GM10248 (cell line): ENCODE measurements around the gene HS2ST1.
"Not testable (repeated sequence)": the region's sequence is repeated elsewhere in the genome, so short reads cannot be mapped to it uniquely, and the experiment has no call there.

Source experiments
- CTCF ChIA-PET: fragments of 300-600 bp; sonication (Branson Sonifier 250); formaldehyde crosslinking; extraction: SDS; loops from one replicate; lab custom pipeline; 2021; ENCODE audit warnings: antibody characterized with exemption; lab: Yijun Ruan, JAX
- POLR2A ChIA-PET: fragments of 350-650 bp; sonication (Branson Sonifier 250); formaldehyde crosslinking; extraction: SDS; loops from one replicate; lab custom pipeline; 2020; ENCODE audit warnings: antibody characterized with exemption; lab: Yijun Ruan, JAX
- DNase-seq: peaks from one replicate; pipeline ENCODE4 v3.0.0; 2012; ENCODE audit errors: extremely low spot score
- TF ChIP-seq, protein P1 (sequence below): IDR thresholded peaks from 2 replicates; pipeline ENCODE4 v1.5.1; 2012; ENCODE audit warnings: mild to moderate bottlenecking, low read depth; ENCODE audit errors: extremely low read depth, missing control alignments, control extremely low read depth

HS2ST1 gene

DNA sequence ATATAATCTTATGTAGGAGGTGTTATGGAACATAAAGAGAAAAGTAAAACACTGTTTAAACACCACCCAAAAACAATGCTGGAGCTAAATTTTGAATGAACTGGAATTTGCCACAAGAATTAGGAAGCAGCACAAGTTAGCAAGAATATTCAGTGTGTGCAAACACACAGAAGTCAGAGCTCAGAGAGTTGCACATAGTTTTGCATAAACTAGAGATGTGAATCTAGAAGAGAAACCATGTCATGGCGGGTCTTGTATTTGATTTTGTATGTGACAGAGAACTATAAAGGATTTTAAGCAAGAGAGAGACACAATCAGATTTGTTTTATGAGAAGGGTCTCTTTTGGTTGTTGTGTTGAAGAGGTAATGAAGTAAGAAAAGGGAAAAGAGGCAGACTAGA is 38.7 kb upstream of the HS2ST1 start:
- ChIA-PET POLR2A (no interaction called here), CTCF (no interaction called here)

DNA sequence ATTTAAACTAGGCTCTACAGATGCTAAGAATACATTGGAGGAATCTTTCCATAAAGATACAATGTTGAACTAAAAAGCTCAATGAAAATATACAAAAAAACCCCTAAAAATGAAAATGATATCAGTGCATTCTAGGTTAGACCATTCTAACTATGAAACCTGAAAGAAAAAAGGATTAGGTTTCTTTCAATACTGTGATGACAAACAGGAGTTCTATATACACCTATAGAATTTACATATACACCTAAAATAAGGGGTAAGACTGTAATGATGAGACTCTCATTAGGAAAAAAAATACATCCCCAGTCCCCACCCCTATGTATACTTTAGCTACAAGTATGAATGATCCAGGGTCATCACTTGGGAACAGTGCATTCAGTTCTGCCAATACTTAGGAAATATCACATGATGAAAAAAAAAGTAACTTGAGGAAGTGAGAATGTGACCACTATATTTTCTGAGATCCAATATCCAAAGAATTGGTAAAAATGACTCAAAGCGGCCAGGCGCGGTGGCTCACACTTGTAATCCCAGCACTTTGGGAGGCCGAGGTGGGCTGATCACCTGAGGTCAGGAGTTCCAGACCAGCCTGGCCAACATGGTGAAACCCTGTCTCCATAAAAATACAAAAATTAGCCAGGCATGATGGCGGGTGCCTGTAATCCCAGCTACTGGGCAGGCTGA is 26.8 kb upstream of the HS2ST1 start:
- TF ChIP-seq, protein P1, sequence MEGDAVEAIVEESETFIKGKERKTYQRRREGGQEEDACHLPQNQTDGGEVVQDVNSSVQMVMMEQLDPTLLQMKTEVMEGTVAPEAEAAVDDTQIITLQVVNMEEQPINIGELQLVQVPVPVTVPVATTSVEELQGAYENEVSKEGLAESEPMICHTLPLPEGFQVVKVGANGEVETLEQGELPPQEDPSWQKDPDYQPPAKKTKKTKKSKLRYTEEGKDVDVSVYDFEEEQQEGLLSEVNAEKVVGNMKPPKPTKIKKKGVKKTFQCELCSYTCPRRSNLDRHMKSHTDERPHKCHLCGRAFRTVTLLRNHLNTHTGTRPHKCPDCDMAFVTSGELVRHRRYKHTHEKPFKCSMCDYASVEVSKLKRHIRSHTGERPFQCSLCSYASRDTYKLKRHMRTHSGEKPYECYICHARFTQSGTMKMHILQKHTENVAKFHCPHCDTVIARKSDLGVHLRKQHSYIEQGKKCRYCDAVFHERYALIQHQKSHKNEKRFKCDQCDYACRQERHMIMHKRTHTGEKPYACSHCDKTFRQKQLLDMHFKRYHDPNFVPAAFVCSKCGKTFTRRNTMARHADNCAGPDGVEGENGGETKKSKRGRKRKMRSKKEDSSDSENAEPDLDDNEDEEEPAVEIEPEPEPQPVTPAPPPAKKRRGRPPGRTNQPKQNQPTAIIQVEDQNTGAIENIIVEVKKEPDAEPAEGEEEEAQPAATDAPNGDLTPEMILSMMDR, result no peak
- CTCF ChIA-PET, result interaction anchor here (1.8 kb wide), 1 partner anchor 10 kb away, joined by 7 read pairs; no protein-coding TSS in a partner anchor
- DNase-seq, result no peak
- POLR2A ChIA-PET, result no interaction called here

More for the DNA sequence above, 38.7 kb upstream of the HS2ST1 start:
- DNase-seq, result no peak
- TF ChIP-seq, protein P1, result no peak

DNA sequence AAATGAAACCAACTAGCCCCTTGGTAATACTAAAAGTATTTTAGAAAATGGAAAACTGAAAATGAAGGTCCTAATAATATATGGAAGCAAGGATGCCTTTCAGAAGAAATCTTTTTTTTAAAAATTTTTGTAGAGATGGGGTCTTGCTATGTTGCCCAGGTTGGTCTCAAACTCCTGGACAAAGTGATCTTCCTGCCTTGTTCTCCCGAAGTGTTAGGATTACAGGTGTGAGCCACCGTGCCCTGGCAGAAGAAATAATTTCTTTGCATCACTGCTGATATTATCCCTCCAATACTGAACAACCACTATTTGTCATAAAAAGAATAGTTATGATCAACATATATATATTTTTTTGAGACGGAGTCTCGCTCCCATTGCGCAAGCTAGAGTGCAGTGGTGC is 26.1 kb upstream of the HS2ST1 start:
- DNase-seq, result no peak
- POLR2A ChIA-PET, result no interaction called here
- CTCF ChIA-PET, result no interaction called here
- TF ChIP-seq, protein P1, result no peak

DNA sequence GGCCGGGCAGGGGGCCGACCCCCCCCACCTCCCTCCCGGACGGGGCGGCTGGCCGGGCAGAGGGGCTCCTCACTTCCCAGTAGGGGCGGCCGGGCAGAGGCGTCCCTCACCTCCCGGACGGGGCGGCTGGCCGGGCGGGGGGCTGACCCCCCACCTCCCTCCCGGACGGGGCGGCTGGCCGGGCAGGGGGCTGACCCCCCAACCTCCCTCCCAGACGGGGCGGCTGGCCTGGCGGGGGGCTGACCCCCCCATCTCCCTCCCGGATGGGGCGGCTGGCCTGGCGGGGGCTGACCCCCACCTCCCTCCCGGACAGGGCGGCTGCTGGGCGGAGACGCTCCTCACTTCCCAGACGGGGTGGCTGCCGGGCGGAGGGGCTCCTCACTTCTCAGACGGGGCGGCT is 15.0 kb upstream of the HS2ST1 start:
- POLR2A ChIA-PET, result not testable (repeated sequence)

DNA sequence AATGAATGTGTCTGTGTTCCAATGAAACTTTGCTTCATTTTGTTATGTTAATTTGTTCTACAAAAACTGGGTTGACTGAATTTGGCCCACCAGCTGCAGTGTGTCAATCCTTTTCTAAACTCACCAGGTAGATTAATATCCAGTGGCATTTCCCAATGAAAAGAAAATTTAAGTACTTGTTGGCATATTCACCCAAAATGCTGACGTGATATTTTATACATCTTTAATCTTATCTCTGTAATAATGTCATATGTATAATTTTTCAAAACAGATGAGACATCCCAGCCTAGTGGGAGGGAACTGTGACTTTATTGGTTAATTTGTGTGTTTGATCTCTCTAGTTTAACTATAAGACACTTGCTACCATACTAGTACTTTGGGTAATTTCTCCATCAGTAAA is 8.6 kb upstream of the HS2ST1 start:
- TF ChIP-seq, protein P1, result no peak
- ChIA-PET POLR2A (no interaction called here), CTCF (interaction anchor here (1.9 kb wide), 1 partner anchor 11 kb away, joined by 7 read pairs; no protein-coding TSS in a partner anchor)
- DNase-seq, result no peak

More for the DNA sequence above, 15.0 kb upstream of the HS2ST1 start:
- not testable (repeated sequence) for DNase-seq
- CTCF ChIA-PET, result interaction anchor here (1.4 kb wide), 1 partner anchor 10 kb away, joined by 3 read pairs; no protein-coding TSS in a partner anchor

DNA sequence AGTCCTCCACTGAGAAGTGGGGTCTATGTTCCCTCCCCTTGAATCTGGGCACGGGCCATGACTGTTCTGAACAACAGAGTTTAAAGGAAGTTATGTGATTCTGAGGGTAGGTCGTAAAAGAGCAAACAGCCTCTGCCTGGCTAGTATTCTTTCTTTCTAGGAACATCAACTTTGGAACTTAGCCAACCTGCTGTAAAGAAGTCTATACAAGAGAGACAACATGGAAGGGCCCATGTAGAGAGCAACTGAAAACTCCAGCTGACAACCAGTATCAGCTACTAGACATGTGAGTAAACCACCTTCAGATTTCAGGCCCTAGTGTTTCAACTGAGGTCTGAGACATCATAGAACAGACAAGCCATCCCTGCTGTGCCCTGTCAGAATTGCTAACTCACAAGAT is 8.0 kb upstream of the HS2ST1 start:
- ChIA-PET POLR2A (no interaction called here), CTCF (interaction anchor here (0.7 to 1.3 kb wide), 2 partner anchors 14 to 27 kb away, joined by 3 to 4 read pairs; no protein-coding TSS in a partner anchor)
- no peak for DNase-seq
- TF ChIP-seq, protein P1, result no peak

DNA sequence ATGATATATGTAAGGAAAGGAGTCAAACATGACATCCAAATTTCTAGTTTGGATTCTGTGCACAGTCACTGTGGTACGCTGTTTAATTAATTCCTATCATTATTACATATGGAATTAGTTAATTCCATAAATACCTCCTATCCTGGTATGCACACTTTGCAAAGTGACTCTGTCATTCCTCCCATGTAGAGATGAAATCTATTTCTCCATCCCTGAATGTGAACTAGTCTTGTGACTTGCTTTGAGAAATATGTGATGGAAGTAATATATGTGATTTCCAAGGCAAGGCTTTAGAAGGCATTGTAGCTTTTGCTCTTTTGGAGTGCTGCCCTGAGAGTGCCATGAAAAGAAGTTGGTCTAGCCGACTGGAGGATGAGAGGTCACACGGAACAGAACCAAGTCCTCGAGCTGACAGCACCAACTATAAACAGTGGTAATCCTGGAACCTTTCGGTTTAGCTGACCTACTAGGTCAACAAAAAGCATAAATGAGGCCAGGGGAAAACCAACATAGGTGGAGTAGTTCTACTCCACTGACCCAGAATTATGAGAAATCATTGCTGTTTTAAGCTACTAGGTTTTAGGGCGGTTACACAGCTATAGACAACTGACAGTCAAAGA is 2.0 kb upstream of the HS2ST1 start:
- DNase-seq, result peak; percentile 17
- TF ChIP-seq, protein P1, result no peak
- ChIA-PET POLR2A (no interaction called here), CTCF (interaction anchor here (0.8 to 1.8 kb wide), 3 partner anchors 8 to 34 kb away, joined by 3 to 4 read pairs (median 4); no protein-coding TSS in a partner anchor)
